Glutamatergic neuron (in vitro differentiated cells): ENCODE results near the gene GPAM. TPM values are rescaled to one million over a fixed set of nuclear protein-coding genes. Genes with fewer than 3 reads are reported as not detected.

ENCODE experiments used
- DNase-seq: peaks from one replicate; pipeline ENCODE4 v3.0.0; 2022
- H3K27ac Mint-ChIP-seq: one replicate; pipeline ENCODE4 v1.8.0; 2020; ENCODE audit warnings: mild to moderate bottlenecking, mixed read lengths, inconsistent platforms; ENCODE audit not compliant: unreplicated experiment
- H3K27me3 Mint-ChIP-seq: one replicate; pipeline ENCODE4 v1.8.0; 2020; ENCODE audit warnings: mild to moderate bottlenecking, moderate library complexity, mixed read lengths, inconsistent platforms; ENCODE audit not compliant: unreplicated experiment
- H3K36me3 Mint-ChIP-seq: one replicate; pipeline ENCODE4 v1.8.0; 2020; ENCODE audit warnings: mild to moderate bottlenecking, mixed read lengths, inconsistent platforms; ENCODE audit not compliant: unreplicated experiment
- H3K4me1 Mint-ChIP-seq: one replicate; pipeline ENCODE4 v1.8.0; 2020; ENCODE audit warnings: mild to moderate bottlenecking, low read depth, mixed read lengths, inconsistent platforms; ENCODE audit not compliant: unreplicated experiment
- H3K4me3 Mint-ChIP-seq: one replicate; pipeline ENCODE4 v1.8.0; 2020; ENCODE audit warnings: mild to moderate bottlenecking, mixed read lengths, inconsistent platforms; ENCODE audit not compliant: unreplicated experiment
- H3K9me3 Mint-ChIP-seq: one replicate; pipeline ENCODE4 v1.8.0; 2020; ENCODE audit warnings: mild to moderate bottlenecking, moderate library complexity, mixed read lengths, inconsistent platforms; ENCODE audit not compliant: unreplicated experiment
- total RNA-seq: library from RNA; stranded (reverse); fragmentation: NEBNext Ultra II Directional; extraction: Animal tissue kit (Norgen Biotek cat#: 25700); gene quantifications from one replicate; pipeline ENCODE4 v1.2.1, GENCODE V29; 2021; ENCODE audit not compliant: unreplicated experiment
- TF ChIP-seq, protein P1 (sequence below): fragments of 200-600 bp; sonication (generic); IDR thresholded peaks from one replicate; pipeline ENCODE4 v1.5.0; 2021; ENCODE audit not compliant: partially characterized antibody, unreplicated experiment

Gene GPAM
- total RNA-seq, 1 donor from 2014 or later = 13.8 TPM

DNA sequence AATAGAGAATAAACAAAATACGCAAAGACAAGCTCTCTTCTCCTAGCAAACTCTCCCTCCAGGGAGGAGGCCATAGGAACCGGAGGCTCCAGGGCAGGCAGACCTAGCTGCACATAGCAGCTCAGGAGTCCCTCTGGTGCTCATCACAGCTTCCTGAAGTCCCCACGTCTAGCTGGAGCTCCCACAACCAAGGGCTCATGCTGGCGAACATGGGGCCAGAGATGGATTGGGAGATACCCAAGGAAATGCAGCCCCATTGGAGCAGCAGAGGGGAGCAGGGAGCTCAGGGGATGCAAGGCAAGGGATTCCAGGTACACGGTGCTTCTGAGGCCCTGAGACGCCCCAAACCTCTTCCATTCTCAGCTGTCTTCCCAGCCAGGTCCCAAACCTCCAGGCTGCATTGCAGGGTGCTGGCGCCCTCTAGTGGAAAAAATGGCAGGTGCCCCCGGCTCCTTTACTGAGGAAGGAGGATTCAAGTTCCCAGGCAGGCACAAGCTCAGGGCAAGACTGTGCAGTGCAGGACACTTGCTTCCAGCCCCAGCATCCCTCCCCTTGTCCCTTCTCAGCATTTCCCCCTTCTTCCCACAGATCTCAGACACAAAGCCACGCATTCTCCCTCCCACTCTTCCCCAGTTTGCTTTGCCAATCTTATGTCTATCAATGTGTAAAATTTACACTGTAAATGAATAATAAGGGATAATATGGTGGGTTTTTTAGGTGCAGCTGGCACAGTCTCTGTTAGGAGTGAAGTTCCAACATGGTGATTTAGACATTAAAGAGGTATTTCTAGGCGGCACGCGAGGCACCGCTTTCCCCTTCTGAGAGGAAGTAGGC, 46.2 kb downstream of the GPAM start:
- no peaks in the 10 kb centered on the region for H3K9me3 Mint-ChIP-seq
- TF ChIP-seq, protein P1, sequence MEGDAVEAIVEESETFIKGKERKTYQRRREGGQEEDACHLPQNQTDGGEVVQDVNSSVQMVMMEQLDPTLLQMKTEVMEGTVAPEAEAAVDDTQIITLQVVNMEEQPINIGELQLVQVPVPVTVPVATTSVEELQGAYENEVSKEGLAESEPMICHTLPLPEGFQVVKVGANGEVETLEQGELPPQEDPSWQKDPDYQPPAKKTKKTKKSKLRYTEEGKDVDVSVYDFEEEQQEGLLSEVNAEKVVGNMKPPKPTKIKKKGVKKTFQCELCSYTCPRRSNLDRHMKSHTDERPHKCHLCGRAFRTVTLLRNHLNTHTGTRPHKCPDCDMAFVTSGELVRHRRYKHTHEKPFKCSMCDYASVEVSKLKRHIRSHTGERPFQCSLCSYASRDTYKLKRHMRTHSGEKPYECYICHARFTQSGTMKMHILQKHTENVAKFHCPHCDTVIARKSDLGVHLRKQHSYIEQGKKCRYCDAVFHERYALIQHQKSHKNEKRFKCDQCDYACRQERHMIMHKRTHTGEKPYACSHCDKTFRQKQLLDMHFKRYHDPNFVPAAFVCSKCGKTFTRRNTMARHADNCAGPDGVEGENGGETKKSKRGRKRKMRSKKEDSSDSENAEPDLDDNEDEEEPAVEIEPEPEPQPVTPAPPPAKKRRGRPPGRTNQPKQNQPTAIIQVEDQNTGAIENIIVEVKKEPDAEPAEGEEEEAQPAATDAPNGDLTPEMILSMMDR = peak; percentile 95
- peak; percentile 93 for DNase-seq
- no peak overlapping the region for H3K4me3 Mint-ChIP-seq
- H3K4me1 Mint-ChIP-seq = no peaks in the 10 kb centered on the region
- H3K27me3 Mint-ChIP-seq = peaks cover 7% of the 10 kb centered on the region
- H3K36me3 Mint-ChIP-seq = peaks cover 14% of the 10 kb centered on the region
- no peak overlapping the region for H3K27ac Mint-ChIP-seq

DNA sequence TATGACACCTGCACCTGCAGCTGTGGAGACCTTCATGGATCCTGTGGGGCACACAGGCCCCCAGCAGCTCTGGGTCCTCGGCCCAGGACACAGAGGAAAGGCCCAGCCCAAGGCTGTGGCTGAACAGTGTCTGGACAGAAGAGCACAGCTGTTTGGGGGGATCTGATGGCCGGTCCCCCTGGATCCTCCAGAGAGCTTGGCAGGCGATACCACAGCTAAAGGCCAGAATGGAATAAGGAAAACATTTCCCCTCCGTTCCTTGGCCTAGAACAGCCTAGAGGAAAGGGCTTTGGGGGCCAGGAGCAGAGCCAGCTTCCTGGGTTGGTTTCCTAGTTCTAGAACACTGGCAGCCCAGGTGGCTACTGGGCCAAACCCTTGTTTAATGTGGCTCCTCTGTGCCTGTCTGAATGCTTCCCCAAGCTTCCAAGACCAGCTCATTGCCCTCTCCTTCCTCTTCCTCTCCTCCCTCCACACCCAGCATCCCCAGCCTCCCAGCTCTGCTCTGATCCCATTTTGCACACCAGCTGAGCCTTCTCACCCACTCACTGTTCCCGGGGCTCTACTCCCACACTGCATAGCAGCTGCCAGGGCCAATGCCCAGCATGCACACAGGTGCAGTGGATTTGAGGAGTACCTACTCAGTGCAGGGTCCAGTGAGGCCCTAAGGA, 46.9 kb downstream of the GPAM start:
- Mint-ChIP-seq H3K9me3 (no peaks in the 10 kb centered on the region), H3K4me3 (no peak overlapping the region), H3K27ac (no peak overlapping the region), H3K36me3 (peaks cover 14% of the 10 kb centered on the region), H3K27me3 (peaks cover 7% of the 10 kb centered on the region), H3K4me1 (peaks cover 4% of the 10 kb centered on the region)
- TF ChIP-seq, protein P1 = no peak
- DNase-seq = no peak

DNA sequence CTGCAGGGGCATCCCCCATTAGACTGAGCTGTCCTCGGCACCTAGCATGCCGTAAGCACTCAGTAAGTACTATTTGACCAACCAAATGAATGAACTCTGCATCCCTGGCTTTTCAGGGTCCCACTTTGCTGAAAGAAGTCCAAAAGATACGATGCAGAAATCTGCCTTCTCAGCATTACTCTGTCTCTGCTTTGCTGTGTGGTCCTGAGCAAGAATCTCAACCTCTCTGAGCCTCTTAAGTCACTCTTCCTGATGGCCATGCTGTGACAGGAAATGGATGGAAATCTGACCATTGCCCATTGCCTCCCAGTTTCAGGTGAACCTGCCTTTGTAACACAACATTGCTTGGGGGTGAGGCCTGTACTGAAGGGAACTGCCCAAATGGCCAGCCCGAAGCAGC, 48.0 kb downstream of the GPAM start:
- no peak for DNase-seq
- Mint-ChIP-seq H3K4me3 (no peak overlapping the region), H3K27ac (no peak overlapping the region), H3K27me3 (peaks cover 7% of the 10 kb centered on the region), H3K4me1 (peaks cover 4% of the 10 kb centered on the region), H3K36me3 (peaks cover 14% of the 10 kb centered on the region), H3K9me3 (no peaks in the 10 kb centered on the region)
- TF ChIP-seq, protein P1 = no peak

DNA sequence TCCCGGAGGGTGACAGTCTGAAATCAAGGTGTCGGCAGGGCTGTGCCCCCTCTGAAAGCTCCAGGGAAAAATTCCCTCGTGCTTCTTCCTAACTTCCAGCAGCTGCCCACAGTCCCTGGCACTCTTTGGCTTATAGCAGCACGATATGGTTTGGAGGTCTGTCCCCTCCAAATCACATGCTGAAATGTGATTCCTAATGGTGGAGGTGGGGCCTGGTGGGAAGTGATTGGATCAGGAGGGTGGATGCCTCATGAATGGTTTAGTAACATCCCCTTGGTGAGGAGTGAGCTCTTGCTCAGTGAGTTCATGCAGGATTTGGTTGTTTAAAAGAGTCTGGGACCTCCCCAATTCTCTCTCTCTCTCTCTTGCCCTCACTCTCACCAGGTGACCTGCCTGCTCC, 51.1 kb downstream of the GPAM start:
- TF ChIP-seq, protein P1 = no peak

DNA sequence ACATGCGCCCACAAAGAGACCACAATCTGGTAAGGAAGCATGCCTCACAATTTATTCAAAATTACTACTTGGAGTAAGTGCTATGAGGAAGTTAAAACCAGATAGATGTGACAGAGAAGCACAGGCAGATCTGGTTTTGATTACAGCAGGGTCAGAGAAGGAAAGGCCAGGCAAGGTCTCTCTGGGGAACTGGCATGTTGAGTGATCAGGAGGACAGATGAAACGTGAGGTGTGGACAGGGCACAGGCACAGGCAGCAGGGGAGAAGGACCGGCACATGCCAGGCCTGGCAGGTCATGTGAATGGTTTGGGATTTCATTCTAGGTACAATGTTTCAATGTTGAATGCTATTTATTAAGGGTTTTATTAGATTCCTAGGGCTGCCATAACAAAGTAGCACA, 51.6 kb downstream of the GPAM start:
- TF ChIP-seq, protein P1 = no peak
- H3K4me3 Mint-ChIP-seq = no peak overlapping the region
- peaks cover 4% of the 10 kb centered on the region for H3K27me3 Mint-ChIP-seq
- peaks cover 4% of the 10 kb centered on the region for H3K4me1 Mint-ChIP-seq
- no peak for DNase-seq
- H3K27ac Mint-ChIP-seq = no peak overlapping the region
- H3K9me3 Mint-ChIP-seq = peaks cover 2% of the 10 kb centered on the region
- H3K36me3 Mint-ChIP-seq = peaks cover 4% of the 10 kb centered on the region

More for the DNA sequence above, 51.1 kb downstream of the GPAM start:
- H3K36me3 Mint-ChIP-seq = peaks cover 4% of the 10 kb centered on the region
- no peak overlapping the region for H3K27ac Mint-ChIP-seq
- peaks cover 4% of the 10 kb centered on the region for H3K4me1 Mint-ChIP-seq
- no peak overlapping the region for H3K4me3 Mint-ChIP-seq
- DNase-seq = no peak
- H3K27me3 Mint-ChIP-seq = peaks cover 3% of the 10 kb centered on the region
- no peaks in the 10 kb centered on the region for H3K9me3 Mint-ChIP-seq
